ENCODE results near the gene MAP3K6.
A peak's percentile ranks its signal among the peaks of the same experiment; 100 is the strongest.

Gene MAP3K6

GRCh38 chr1:27377760-27378495, 11.2 kb upstream of the MAP3K6 start:
- TF ChIP-seq, protein P1, sequence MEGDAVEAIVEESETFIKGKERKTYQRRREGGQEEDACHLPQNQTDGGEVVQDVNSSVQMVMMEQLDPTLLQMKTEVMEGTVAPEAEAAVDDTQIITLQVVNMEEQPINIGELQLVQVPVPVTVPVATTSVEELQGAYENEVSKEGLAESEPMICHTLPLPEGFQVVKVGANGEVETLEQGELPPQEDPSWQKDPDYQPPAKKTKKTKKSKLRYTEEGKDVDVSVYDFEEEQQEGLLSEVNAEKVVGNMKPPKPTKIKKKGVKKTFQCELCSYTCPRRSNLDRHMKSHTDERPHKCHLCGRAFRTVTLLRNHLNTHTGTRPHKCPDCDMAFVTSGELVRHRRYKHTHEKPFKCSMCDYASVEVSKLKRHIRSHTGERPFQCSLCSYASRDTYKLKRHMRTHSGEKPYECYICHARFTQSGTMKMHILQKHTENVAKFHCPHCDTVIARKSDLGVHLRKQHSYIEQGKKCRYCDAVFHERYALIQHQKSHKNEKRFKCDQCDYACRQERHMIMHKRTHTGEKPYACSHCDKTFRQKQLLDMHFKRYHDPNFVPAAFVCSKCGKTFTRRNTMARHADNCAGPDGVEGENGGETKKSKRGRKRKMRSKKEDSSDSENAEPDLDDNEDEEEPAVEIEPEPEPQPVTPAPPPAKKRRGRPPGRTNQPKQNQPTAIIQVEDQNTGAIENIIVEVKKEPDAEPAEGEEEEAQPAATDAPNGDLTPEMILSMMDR (conservative IDR thresholded peaks at IDR 0.05; ENCODE audit: low read depth): no peak
- ChIA-PET POLR2A (ENCODE audit: low non-redundant PET) (interaction anchor here (1.1 kb wide), 1 partner anchor 13 kb away, joined by 3 read pairs; no protein-coding TSS in a partner anchor), CTCF (interaction anchor here (0.6 kb wide), 1 partner anchor 82 kb away, joined by 4 read pairs; no protein-coding TSS in a partner anchor)
- H3K27ac ChIP-seq: peak overlapping the region; percentile 78
- no peak for DNase-seq (ENCODE audit: low spot score)

GRCh38 chr1:27374362-27375086, 7.8 kb upstream of the MAP3K6 start, which contains the start of gene FCN3:
TSS of gene FCN3 (minus strand) at chr1:27374824. CDS start at chr1:27374818, 6 bp downstream.
- POLR2A ChIA-PET (ENCODE audit: low non-redundant PET): no interaction called here
- no peak for DNase-seq (ENCODE audit: low spot score)
- CTCF ChIA-PET: interaction anchor here (0.6 kb wide), 1 partner anchor 26 kb away, joined by 3 read pairs; no protein-coding TSS in a partner anchor

DNA sequence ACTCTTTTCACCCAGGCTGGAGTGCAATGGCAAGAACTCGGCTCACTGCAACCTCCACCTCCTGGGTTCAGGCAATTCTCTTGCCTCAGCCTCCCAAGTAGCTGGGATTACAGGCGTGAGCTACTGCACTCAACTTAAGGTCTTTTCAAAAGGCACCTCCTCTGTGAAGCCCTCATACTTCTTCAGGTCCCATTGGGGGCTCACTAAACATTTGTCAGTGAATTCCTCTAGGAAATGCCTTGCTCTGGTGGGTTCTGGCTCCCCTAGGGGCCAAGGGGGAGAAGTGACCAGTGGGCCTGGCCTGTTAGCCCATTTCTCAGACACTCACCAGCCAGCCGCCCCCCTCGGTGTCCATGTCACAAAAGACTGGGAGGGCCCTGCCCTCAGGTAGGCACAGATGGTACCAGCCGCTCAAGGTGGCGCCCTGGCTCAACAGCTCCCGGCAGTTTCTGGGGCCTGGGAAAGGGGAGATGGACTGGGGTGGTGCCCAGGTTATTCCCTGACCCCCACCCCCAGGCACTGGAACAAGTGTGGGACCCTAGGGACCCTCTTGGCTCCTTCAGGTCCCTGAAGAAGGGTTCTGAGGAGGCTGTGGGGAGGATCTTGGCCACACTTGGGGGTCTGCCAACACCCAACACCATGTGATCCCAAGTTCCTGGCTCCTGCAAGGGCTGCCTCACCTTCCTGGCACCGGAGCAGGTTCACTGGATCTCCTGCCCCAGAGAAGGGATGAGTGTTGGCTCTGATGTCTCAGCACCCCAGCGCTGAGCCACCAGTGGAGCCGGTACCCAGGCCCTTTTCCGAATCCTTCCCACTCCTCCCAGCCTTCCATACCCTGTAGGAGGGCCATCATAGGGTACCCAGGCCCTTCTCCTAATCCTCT, 6.3 kb upstream of the MAP3K6 start:
- no peak overlapping the region; the same call in 1 of the 2 replicates for H3K27ac ChIP-seq
- POLR2A ChIA-PET (ENCODE audit: low non-redundant PET): no interaction called here
- TF ChIP-seq, protein P1 (conservative IDR thresholded peaks at IDR 0.05; ENCODE audit: low read depth): no peak
- DNase-seq (ENCODE audit: low spot score): no peak
- CTCF ChIA-PET: interaction anchor here (0.6 kb wide), 2 partner anchors 22 to 234 kb away, joined by 4 to 5 read pairs; no protein-coding TSS in a partner anchor

More at GRCh38 chr1:27374362-27375086, 7.8 kb upstream of the MAP3K6 start, which contains the start of gene FCN3:
- no peak within 1 kb of the TSS for H3K27ac ChIP-seq
- TF ChIP-seq, protein P1 (conservative IDR thresholded peaks at IDR 0.05; ENCODE audit: low read depth): no peak

GRCh38 chr1:27372022-27372807, 5.5 kb upstream of the MAP3K6 start:
- TF ChIP-seq, protein P1 (conservative IDR thresholded peaks at IDR 0.05; ENCODE audit: low read depth): no peak
- CTCF ChIA-PET: interaction anchor here (0.6 kb wide), 2 partner anchors 23 to 234 kb away, joined by 4 to 5 read pairs; no protein-coding TSS in a partner anchor
- peak overlapping the region; percentile 33; the same call in 1 of the 2 replicates for H3K27ac ChIP-seq
- POLR2A ChIA-PET (ENCODE audit: low non-redundant PET): no interaction called here
- DNase-seq (ENCODE audit: low spot score): no peak

DNA sequence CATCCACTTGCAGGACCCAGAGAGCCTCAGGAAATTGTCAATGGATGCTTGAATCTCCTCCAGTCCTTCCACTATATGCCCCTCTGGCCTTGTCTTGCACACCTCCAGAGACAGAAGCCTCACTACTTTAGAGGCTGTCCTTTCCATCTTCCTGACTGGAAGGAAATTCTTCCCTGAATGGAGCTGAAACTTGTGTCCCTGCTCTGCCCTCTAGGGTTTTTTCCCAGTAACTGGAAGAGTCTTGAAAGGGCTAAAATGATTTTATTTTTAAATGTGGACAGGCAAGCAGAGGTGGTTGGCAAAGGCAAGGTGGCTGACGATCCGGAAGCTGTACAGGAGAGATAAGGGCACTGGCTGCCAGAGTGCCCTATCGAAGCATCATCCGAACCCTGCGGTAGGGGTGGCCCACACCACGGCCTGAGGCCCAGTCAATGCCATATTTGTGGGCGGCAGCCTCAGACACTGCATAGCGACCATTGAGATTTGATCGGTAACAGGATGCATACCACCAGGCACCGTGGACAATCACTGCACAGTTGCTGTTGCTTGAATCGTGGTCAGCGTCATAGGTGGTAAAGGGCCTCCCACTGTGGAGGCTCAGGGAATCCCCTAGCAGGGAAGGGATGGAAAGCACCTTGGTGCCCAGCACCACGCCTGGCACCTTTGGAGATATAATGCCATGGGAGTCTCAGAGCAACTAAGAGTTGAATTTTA, 2.3 kb upstream of the MAP3K6 start:
- ChIA-PET POLR2A (ENCODE audit: low non-redundant PET) (interaction anchor here (0.6 kb wide), 1 partner anchor 70 kb away, joined by 3 read pairs; no protein-coding TSS in a partner anchor), CTCF (interaction anchor here (0.5 to 1.2 kb wide), 6 partner anchors 12 to 323 kb away, joined by 3 to 6 read pairs (median 3); no protein-coding TSS in a partner anchor)
- H3K27ac ChIP-seq: peak overlapping the region; percentile 100
- no peak for DNase-seq (ENCODE audit: low spot score)
- TF ChIP-seq, protein P1 (conservative IDR thresholded peaks at IDR 0.05; ENCODE audit: low read depth): no peak; the same call in 1 of the 2 replicates

All from RWPE1 (cell line).